K562 (cell line): ENCODE data around the gene NAT14. TPM values are rescaled to one million over a fixed set of nuclear protein-coding genes. Genes with fewer than 3 reads are reported as not detected.
A peak's percentile ranks its signal among the peaks of the same experiment; 100 is the strongest.

Experiments
- AFF4 ChIP-seq: sonication (generic); formaldehyde crosslinking; IDR thresholded peaks from 2 replicates; pipeline ENCODE4 v1.8.0; 2023; ENCODE audit warnings: mild to moderate bottlenecking, missing genetic modification reagents
- GATAD2A ChIP-seq: fragments of 450-650 bp; IDR thresholded peaks from 2 replicates; pipeline ENCODE4 v1.6.1; 2017
- GTF3C2 ChIP-seq: IDR thresholded peaks from 3 replicates; pipeline ENCODE4 v1.6.1; 2011; ENCODE audit warnings: borderline replicate concordance, mild to moderate bottlenecking, moderate library complexity; ENCODE audit not compliant: insufficient read length; ENCODE audit errors: extremely low read depth
- HSF4 ChIP-seq: fragments of 250-450 bp; sonication (Bioruptor Pico); IDR thresholded peaks from 2 replicates; pipeline ENCODE4 v2.1.2; 2022; ENCODE audit warnings: mild to moderate bottlenecking, moderate library complexity, borderline replicate concordance
- MTA1 ChIP-seq: fragments of 450-650 bp; IDR thresholded peaks from 2 replicates; pipeline ENCODE4 v1.6.1; 2017; ENCODE audit warnings: borderline replicate concordance
- NRF1 ChIP-seq, 2 experiments: fragments of 450-650 bp; IDR thresholded peaks in 1 of 2; conservative IDR thresholded peaks in 1 of 2; 2 replicates each; pipeline ENCODE4 v1.6.1; 2014; ENCODE audit warnings: mild to moderate bottlenecking in 2 of 2
- PHF21A ChIP-seq: fragments of 450-650 bp; IDR thresholded peaks from 2 replicates; pipeline ENCODE4 v1.6.1; 2017; ENCODE audit warnings: low read depth, borderline replicate concordance
- SETDB1 ChIP-seq: IDR thresholded peaks from one replicate; pipeline ENCODE4 v1.6.1; 2012; ENCODE audit warnings: low read length, control low read depth, inconsistent platforms
- ZBTB9 ChIP-seq: fragments of 450-650 bp; formaldehyde crosslinking; IDR thresholded peaks from 2 replicates; pipeline ENCODE4 v1.4.0; 2020; ENCODE audit warnings: mild to moderate bottlenecking, moderate library complexity
- ZKSCAN1 ChIP-seq: fragments of 150-350 bp; IDR thresholded peaks from 2 replicates; pipeline ENCODE4 v1.6.1; 2016; ENCODE audit warnings: low read depth, low read length
- ZNF146 ChIP-seq: IDR thresholded peaks from one replicate; pipeline ENCODE4 v1.6.1; 2018; ENCODE audit warnings: missing compliant biosample characterization; ENCODE audit not compliant: unreplicated experiment
- ZNF23 ChIP-seq: fragments of 250-450 bp; sonication (Bioruptor Pico); IDR thresholded peaks from 2 replicates; pipeline ENCODE4 v1.4.0; 2020; ENCODE audit warnings: mild to moderate bottlenecking
- ZNF408 ChIP-seq: fragments of 250-450 bp; sonication (Bioruptor Pico); IDR thresholded peaks from 2 replicates; pipeline ENCODE4 v1.4.0; 2020; ENCODE audit warnings: low read depth, mild to moderate bottlenecking, moderate library complexity
- ZNF507 ChIP-seq: conservative IDR thresholded peaks from 2 replicates; pipeline ENCODE4 v1.6.1; 2017; ENCODE audit warnings: missing genetic modification characterization, missing compliant biosample characterization
- ZNF695 ChIP-seq: fragments of 450-650 bp; formaldehyde crosslinking; IDR thresholded peaks from 2 replicates; pipeline ENCODE4 v1.4.0; 2020; ENCODE audit warnings: mild to moderate bottlenecking, moderate library complexity
- polyA plus RNA-seq, 8 experiments: library from polyadenylated mRNA; depleted of rRNA in 4 of 8; stranded (reverse) in 5 of 8; unstranded in 3 of 8; fragments of >200 nt; fragmentation: Nextera tagmentation in 2 of 8; fragmentation: Illumina TruSeq in 1 of 8; extraction: Ambion mirVana in 2 of 8; extraction: Trizol in 1 of 8; gene quantifications; 2 replicates each; pipeline versions ENCODE4 v1.2.1 to v1.2.3, GENCODE V29; 2011 to 2014; ENCODE audit warnings: inconsistent platforms in 1 of 8, missing spikeins in 1 of 8
- total RNA-seq, 7 experiments: library from RNA; depleted of rRNA in 6 of 7; stranded (reverse); fragments of >200 nt in 6 of 7; fragmentation: Illumina TruSeq in 2 of 7; extraction: Trizol in 2 of 7; gene quantifications; 2 replicates each; pipeline versions ENCODE4 v1.2.1 to v1.2.3, GENCODE V29; 2011 to 2021; ENCODE audit warnings: low replicate concordance in 1 of 7
- TF ChIP-seq, protein P1 (sequence below): fragments of 250-450 bp; sonication (Bioruptor Pico); IDR thresholded peaks from 2 replicates; pipeline ENCODE4 v1.5.0; 2020; ENCODE audit warnings: mild to moderate bottlenecking, borderline replicate concordance
- TF ChIP-seq, protein P2 (sequence below): fragments of 250-450 bp; sonication (Bioruptor Pico); IDR thresholded peaks from 2 replicates; pipeline ENCODE4 v1.5.0; 2021

NAT14 gene
- total and polyA plus RNA-seq, 9 of the 15 experiments (the other 6 are each of a cell fraction or from before 2014, with no cell fraction given), result 2.4 to 77.0 (median 26.7) TPM

GRCh38 chr19:55461974-55462626 lies 22.9 kb upstream of the NAT14 start (continued):
- TF ChIP-seq, protein P1, sequence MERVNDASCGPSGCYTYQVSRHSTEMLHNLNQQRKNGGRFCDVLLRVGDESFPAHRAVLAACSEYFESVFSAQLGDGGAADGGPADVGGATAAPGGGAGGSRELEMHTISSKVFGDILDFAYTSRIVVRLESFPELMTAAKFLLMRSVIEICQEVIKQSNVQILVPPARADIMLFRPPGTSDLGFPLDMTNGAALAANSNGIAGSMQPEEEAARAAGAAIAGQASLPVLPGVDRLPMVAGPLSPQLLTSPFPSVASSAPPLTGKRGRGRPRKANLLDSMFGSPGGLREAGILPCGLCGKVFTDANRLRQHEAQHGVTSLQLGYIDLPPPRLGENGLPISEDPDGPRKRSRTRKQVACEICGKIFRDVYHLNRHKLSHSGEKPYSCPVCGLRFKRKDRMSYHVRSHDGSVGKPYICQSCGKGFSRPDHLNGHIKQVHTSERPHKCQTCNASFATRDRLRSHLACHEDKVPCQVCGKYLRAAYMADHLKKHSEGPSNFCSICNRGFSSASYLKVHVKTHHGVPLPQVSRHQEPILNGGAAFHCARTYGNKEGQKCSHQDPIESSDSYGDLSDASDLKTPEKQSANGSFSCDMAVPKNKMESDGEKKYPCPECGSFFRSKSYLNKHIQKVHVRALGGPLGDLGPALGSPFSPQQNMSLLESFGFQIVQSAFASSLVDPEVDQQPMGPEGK (CRISPR knock-in tag), result no peak
- TF ChIP-seq PHF21A (no peak), ZNF23 (CRISPR knock-in tag) (no peak), AFF4 (CRISPR knock-in tag) (no peak), ZNF695 (CRISPR knock-in tag) (no peak), ZBTB9 (CRISPR knock-in tag) (no peak; the same call in 1 of the 2 replicates), ZNF146 (CRISPR knock-in tag) (no peak), NRF1 (conservative IDR thresholded peaks at IDR 0.05 in 1 of 2, IDR thresholded peaks at IDR 0.05 in 1 of 2) (peak; percentile 59 to 66), ZNF408 (CRISPR knock-in tag) (no peak), HSF4 (CRISPR knock-in tag) (no peak), GTF3C2 (no peak), GATAD2A (no peak), MTA1 (no peak), ZKSCAN1 (no peak), ZNF507 (tag) (no peak), SETDB1 (no peak)
- TF ChIP-seq, protein P2, sequence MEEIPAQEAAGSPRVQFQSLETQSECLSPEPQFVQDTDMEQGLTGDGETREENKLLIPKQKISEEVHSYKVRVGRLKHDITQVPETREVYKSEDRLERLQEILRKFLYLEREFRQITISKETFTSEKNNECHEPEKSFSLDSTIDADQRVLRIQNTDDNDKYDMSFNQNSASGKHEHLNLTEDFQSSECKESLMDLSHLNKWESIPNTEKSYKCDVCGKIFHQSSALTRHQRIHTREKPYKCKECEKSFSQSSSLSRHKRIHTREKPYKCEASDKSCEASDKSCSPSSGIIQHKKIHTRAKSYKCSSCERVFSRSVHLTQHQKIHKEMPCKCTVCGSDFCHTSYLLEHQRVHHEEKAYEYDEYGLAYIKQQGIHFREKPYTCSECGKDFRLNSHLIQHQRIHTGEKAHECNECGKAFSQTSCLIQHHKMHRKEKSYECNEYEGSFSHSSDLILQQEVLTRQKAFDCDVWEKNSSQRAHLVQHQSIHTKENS (CRISPR knock-in tag), result no peak
